ENCODE measurements around the gene JAZF1. TPM values are rescaled to one million over a fixed set of nuclear protein-coding genes. Genes with fewer than 3 reads are reported as not detected.

JAZF1 gene
- total and polyA plus RNA-seq, 8 donors, result 4.0 to 13.9 (median 6.0) TPM

GRCh38 chr7:28072876-28073514, 107.6 kb downstream of the JAZF1 start:
- intact Hi-C loops (cut with DNase I), result no loop called here
- Histone ChIP-seq H3K4me1 (peaks cover 0 to 7% (median 0%) of the 10 kb centered on the region in 3 donors), H3K4me3 (no peak overlapping the region), H3K36me3 (no peaks in the 10 kb centered on the region), H3K27me3 (no peaks in the 10 kb centered on the region), H3K27ac (no peak overlapping the region), H3K9me3 (no peaks in the 10 kb centered on the region)
- DNase-seq (no peak), ATAC-seq (no peak), FAIRE-seq (no peak)
- no peak for TF ChIP-seq CTCF (IDR thresholded peaks at IDR 0.05)
- WGBS, 2 donors, result 92 to 95% methylated on average over 8 of the region's 8 CpGs

GRCh38 chr7:28071570-28071969, 109.0 kb downstream of the JAZF1 start:
- 91 to 96% methylated on average over 6 of the region's 6 CpGs for WGBS, 2 donors
- ATAC-seq, result no peak
- no peak for TF ChIP-seq CTCF (IDR thresholded peaks at IDR 0.05)
- H3K9me3 ChIP-seq, result no peaks in the 10 kb centered on the region
- no peak for DNase-seq
- H3K27me3 ChIP-seq, result no peaks in the 10 kb centered on the region
- H3K36me3 ChIP-seq, result no peaks in the 10 kb centered on the region
- H3K4me1 ChIP-seq, result no peaks in the 10 kb centered on the region
- intact Hi-C loops (cut with DNase I), result no loop called here
- no peak overlapping the region for H3K4me3 ChIP-seq
- no peak overlapping the region for H3K27ac ChIP-seq
- FAIRE-seq, result no peak

GRCh38 chr7:28070297-28071055, 110.1 kb downstream of the JAZF1 start:
- ATAC-seq, result no peak
- WGBS, 2 donors, result 87 to 94% methylated on average over 9 of the region's 9 CpGs
- intact Hi-C loops (cut with DNase I), result no loop called here
- Histone ChIP-seq H3K36me3 (no peaks in the 10 kb centered on the region), H3K27ac (no peak overlapping the region), H3K27me3 (no peaks in the 10 kb centered on the region), H3K9me3 (no peaks in the 10 kb centered on the region), H3K4me3 (no peak overlapping the region), H3K4me1 (no peaks in the 10 kb centered on the region)
- FAIRE-seq, result no peak
- DNase-seq, result no peak
- TF ChIP-seq CTCF (IDR thresholded peaks at IDR 0.05), result no peak

- H3K36me3 ChIP-seq, result no peaks in the 10 kb centered on the region
- no peak overlapping the region for H3K27ac ChIP-seq
- no peak overlapping the region for H3K4me3 ChIP-seq
- H3K9me3 ChIP-seq, result no peaks in the 10 kb centered on the region
- ATAC-seq (peak in 2 of 4 donors; percentile 26 to 29), DNase-seq (no peak), FAIRE-seq (no peak)
- no peak for TF ChIP-seq CTCF (IDR thresholded peaks at IDR 0.05)
- no peaks in the 10 kb centered on the region for H3K27me3 ChIP-seq
- intact Hi-C loops (cut with DNase I), result no loop called here
- 51 to 57% methylated on average over 10 of the region's 10 CpGs for WGBS, 2 donors
- no peaks in the 10 kb centered on the region for H3K4me1 ChIP-seq
These were observed 110.8 kb downstream of the JAZF1 start for GRCh38 chr7:28069807-28070206.

GRCh38 chr7:28069388-28069787, 111.2 kb downstream of the JAZF1 start:
- intact Hi-C loops (cut with DNase I), result no loop called here
- ATAC-seq, result no peak
- H3K36me3 ChIP-seq, result no peaks in the 10 kb centered on the region
- no peak for TF ChIP-seq CTCF (IDR thresholded peaks at IDR 0.05)
- H3K27me3 ChIP-seq, result no peaks in the 10 kb centered on the region
- no peaks in the 10 kb centered on the region for H3K4me1 ChIP-seq
- H3K4me3 ChIP-seq, result no peak overlapping the region
- H3K27ac ChIP-seq, result no peak overlapping the region
- WGBS, 2 donors, result 95 to 98% methylated on average over 3 of the region's 3 CpGs
- H3K9me3 ChIP-seq, result no peaks in the 10 kb centered on the region
- no peak for FAIRE-seq
- DNase-seq, result no peak

Measured in pancreas (tissue), 10 donors.